Type B pancreatic cell (in vitro differentiated cells): ENCODE measurements around the gene MRPL42. TPM values are rescaled to one million over a fixed set of nuclear protein-coding genes. Genes with fewer than 3 reads are reported as not detected.

Experiments used
- DNase-seq: peaks from one replicate; pipeline ENCODE4 v3.0.0; 2021; ENCODE audit warnings: mixed read lengths; ENCODE audit not compliant: unreplicated experiment; ENCODE audit errors: extremely low spot score
- H3K27ac Mint-ChIP-seq: 2 replicates; pipeline ENCODE4 v1.8.0; 2021; ENCODE audit warnings: mild to moderate bottlenecking, mixed read lengths
- H3K27me3 Mint-ChIP-seq: 2 replicates; pipeline ENCODE4 v1.8.0; 2021; ENCODE audit warnings: mixed read lengths
- H3K36me3 Mint-ChIP-seq: 2 replicates; pipeline ENCODE4 v1.8.0; 2021; ENCODE audit warnings: mixed read lengths
- H3K4me1 Mint-ChIP-seq: one replicate; pipeline ENCODE4 v1.8.0; 2021; ENCODE audit warnings: mixed read lengths; ENCODE audit not compliant: unreplicated experiment
- H3K4me3 Mint-ChIP-seq: 2 replicates; pipeline ENCODE4 v1.8.0; 2021; ENCODE audit warnings: mild to moderate bottlenecking, mixed read lengths
- H3K9me3 Mint-ChIP-seq: 2 replicates; pipeline ENCODE4 v1.8.0; 2021; ENCODE audit warnings: mixed read lengths
- total RNA-seq: library from RNA; stranded (reverse); gene quantifications from 2 replicates; pipeline ENCODE4 v1.2.1, GENCODE V29; 2021; ENCODE audit warnings: low replicate concordance
- TF ChIP-seq, protein P1 (sequence below): fragments of 200-600 bp; sonication (generic); conservative IDR thresholded peaks from 2 replicates; pipeline ENCODE4 v1.5.0; 2021; ENCODE audit warnings: antibody characterized with exemption, mild to moderate bottlenecking

Gene MRPL42
- total RNA-seq, 1 donor from 2014 or later: 84.7 TPM

DNA sequence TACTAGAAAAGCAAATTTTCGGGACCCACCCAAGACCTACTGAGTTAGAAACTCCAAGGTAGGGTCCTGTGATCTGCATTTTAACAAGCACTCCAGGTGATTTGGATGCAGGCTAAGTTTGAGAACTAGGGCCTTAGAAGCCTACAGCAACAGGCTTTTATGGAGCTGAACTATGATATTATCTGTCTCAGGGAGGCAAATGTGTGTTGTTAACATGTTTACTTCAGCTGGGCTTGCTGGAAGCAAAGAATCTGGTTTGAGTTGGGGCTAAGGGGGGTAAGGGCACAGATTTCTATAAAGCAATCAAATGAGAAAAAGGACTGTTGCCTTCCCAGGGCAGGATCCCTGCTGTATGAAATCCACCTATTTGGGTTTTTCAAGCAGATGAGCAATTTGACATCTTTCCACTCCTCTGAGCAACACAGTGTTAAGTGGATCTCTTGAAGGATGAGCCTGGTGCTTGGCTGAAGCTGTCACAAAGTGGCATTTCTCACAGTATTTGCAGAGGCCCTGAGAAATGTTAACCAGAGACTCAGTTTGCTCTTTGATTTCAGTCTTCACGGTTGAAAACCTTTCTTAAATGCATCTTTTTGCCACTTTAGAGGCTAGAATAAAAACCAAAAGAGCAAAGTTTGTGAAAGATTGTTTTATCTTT is 68.9 kb downstream of the MRPL42 start:
- no peak overlapping the region for H3K4me3 Mint-ChIP-seq
- TF ChIP-seq, protein P1, sequence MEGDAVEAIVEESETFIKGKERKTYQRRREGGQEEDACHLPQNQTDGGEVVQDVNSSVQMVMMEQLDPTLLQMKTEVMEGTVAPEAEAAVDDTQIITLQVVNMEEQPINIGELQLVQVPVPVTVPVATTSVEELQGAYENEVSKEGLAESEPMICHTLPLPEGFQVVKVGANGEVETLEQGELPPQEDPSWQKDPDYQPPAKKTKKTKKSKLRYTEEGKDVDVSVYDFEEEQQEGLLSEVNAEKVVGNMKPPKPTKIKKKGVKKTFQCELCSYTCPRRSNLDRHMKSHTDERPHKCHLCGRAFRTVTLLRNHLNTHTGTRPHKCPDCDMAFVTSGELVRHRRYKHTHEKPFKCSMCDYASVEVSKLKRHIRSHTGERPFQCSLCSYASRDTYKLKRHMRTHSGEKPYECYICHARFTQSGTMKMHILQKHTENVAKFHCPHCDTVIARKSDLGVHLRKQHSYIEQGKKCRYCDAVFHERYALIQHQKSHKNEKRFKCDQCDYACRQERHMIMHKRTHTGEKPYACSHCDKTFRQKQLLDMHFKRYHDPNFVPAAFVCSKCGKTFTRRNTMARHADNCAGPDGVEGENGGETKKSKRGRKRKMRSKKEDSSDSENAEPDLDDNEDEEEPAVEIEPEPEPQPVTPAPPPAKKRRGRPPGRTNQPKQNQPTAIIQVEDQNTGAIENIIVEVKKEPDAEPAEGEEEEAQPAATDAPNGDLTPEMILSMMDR: no peak
- no peak for DNase-seq
- no peak overlapping the region for H3K27ac Mint-ChIP-seq
- H3K36me3 Mint-ChIP-seq: no peaks in the 10 kb centered on the region
- peaks cover 9% of the 10 kb centered on the region for H3K9me3 Mint-ChIP-seq
- H3K4me1 Mint-ChIP-seq: no peaks in the 10 kb centered on the region
- H3K27me3 Mint-ChIP-seq: peaks cover 7% of the 10 kb centered on the region

DNA sequence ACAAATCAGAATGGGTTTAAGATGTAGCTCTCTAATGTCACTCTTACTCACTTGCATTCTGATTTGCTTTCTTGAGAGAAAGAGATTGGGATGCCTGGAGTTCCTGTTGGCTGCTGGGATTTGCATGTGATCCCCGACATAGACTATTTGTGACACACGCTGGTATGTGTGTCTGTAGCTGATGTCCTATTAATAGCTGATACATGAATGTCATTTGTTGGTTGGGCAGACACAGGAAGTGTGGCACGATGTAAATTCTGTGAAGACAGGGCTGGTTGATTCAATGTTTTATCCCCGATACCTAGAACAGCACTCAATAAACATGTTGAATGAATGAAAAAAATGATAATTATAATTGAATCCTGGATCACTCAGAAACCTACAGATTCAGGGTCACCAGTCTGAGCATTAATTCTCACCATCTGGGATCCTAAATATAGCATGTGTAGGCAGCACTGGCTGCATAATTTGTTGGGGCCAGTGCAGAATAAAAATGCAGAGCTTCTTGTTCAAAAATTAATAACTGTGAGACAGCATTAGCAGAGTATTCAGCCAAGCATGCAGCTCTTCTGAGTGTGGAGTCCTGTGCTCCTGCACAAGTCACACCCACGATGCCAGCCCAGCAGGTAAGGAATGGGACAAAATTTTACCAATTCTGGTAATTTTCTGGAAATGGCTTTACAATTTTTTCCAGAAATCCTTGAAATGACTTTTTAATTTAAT is 69.6 kb downstream of the MRPL42 start:
- H3K4me3 Mint-ChIP-seq: no peak overlapping the region

DNA sequence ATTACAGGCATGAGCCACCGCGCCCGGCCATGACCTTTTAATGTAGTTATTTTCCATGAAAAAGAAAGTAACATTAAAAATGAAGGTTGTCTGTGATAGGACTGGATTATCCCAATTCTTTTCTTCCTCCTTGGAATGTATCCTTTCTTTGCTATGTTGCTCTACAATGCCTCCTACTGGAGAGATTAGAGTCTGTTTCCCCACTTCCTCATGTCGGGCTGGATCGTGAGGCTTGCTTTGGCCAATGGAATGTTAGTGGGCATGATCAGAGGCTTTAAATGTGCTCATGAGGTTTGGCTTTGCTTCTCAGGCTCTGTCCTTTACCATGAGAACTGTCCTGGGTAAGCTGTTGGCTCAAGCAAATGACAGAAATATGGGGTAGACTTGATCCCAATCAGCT is 70.5 kb downstream of the MRPL42 start:
- DNase-seq: no peak
- no peaks in the 10 kb centered on the region for H3K4me1 Mint-ChIP-seq
- H3K36me3 Mint-ChIP-seq: no peaks in the 10 kb centered on the region
- H3K4me3 Mint-ChIP-seq: no peak overlapping the region
- TF ChIP-seq, protein P1: peak; percentile 34
- peaks cover 7% of the 10 kb centered on the region for H3K27me3 Mint-ChIP-seq
- no peak overlapping the region for H3K27ac Mint-ChIP-seq
- peaks cover 9% of the 10 kb centered on the region for H3K9me3 Mint-ChIP-seq

More for the DNA sequence above, 69.6 kb downstream of the MRPL42 start:
- Mint-ChIP-seq H3K9me3 (peaks cover 9% of the 10 kb centered on the region), H3K27me3 (peaks cover 7% of the 10 kb centered on the region), H3K4me1 (no peaks in the 10 kb centered on the region), H3K27ac (no peak overlapping the region), H3K36me3 (no peaks in the 10 kb centered on the region)
- DNase-seq: no peak
- TF ChIP-seq, protein P1: no peak

DNA sequence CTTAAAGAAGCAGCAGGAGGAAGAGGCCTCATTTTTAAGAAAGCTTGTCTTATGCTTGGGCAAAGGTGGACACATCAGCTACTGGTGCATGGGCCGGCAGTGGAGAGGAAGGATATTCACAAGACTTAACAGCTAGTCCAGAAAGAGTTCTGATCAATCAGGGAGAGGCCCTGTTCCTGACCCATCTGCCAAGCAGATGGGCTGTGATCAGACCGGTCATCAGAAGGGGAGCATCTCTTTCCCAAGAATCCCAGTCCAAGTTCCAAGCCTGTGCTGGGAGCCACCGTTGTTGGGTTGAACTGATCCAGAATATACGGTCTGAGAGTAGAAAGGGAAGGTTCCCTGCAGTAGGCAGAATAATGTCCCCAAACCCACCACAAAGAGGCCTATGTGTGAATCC is 72.5 kb downstream of the MRPL42 start:
- H3K36me3 Mint-ChIP-seq: no peaks in the 10 kb centered on the region
- no peak for DNase-seq
- H3K4me3 Mint-ChIP-seq: no peak overlapping the region
- no peaks in the 10 kb centered on the region for H3K4me1 Mint-ChIP-seq
- peaks cover 7% of the 10 kb centered on the region for H3K27me3 Mint-ChIP-seq
- peaks cover 9% of the 10 kb centered on the region for H3K9me3 Mint-ChIP-seq
- TF ChIP-seq, protein P1: no peak
- no peak overlapping the region for H3K27ac Mint-ChIP-seq

DNA sequence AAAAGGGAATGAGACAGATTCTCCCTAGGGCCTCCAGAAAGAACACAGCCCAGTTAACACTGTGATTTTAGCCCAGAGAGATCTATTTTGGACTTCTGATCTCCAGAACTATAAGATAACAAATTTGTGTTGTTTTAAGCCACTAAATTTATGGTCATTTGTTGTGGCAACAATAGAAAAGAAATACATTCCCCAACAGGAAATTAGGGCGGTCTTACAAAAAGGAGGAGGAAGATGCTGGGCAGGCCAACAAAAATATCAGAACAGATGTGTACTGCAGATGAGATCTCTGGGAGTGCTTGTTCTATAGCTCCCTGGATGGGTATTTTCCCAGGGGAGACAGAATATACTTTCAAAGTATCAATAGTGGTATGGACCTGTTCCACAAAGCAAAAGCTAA is 73.2 kb downstream of the MRPL42 start:
- Mint-ChIP-seq H3K4me1 (no peaks in the 10 kb centered on the region), H3K36me3 (no peaks in the 10 kb centered on the region), H3K27ac (no peak overlapping the region), H3K27me3 (peaks cover 7% of the 10 kb centered on the region), H3K4me3 (no peak overlapping the region), H3K9me3 (peaks cover 9% of the 10 kb centered on the region)
- no peak for DNase-seq
- TF ChIP-seq, protein P1: no peak
